Kidney epithelial cell (primary cell): Measurements from ENCODE around the gene HJURP. TPM values are rescaled to one million over a fixed set of nuclear protein-coding genes. Genes with fewer than 3 reads are reported as not detected.

Experiments used
- DNase-seq: peaks from one replicate; pipeline ENCODE4 v3.0.0-alpha.2; 2010; ENCODE audit warnings: low read depth
- H3K27me3 ChIP-seq: 2 replicates; pipeline ENCODE4 v1.6.0; 2011; ENCODE audit warnings: low read length; ENCODE audit not compliant: control insufficient read depth, insufficient read depth
- H3K36me3 ChIP-seq: 2 replicates; pipeline ENCODE4 v1.5.1; 2011; ENCODE audit warnings: low read length; ENCODE audit not compliant: control insufficient read depth, insufficient read depth
- H3K4me3 ChIP-seq: 2 replicates; pipeline ENCODE4 v1.5.1; 2011; ENCODE audit warnings: low read depth, mild to moderate bottlenecking, control low read depth, low read length
- CTCF ChIP-seq: IDR thresholded peaks from 2 replicates; pipeline ENCODE4 v1.5.1; 2011; ENCODE audit warnings: mild to moderate bottlenecking, moderate library complexity, low read length, control low read depth, inconsistent platforms; ENCODE audit not compliant: insufficient read depth, poor library complexity, severe bottlenecking
- total RNA-seq: library from RNA; depleted of rRNA; stranded (reverse); fragments of >200 nt; gene quantifications from 2 replicates; pipeline ENCODE4 v1.2.3, GENCODE V29; 2015

The HJURP gene
- total RNA-seq, 1 donor from 2014 or later, result 13.4 TPM

- no peak overlapping the region for H3K4me3 ChIP-seq
- no peak for TF ChIP-seq CTCF
- H3K36me3 ChIP-seq, result no peaks in the 10 kb centered on the region
- H3K27me3 ChIP-seq, result no peaks in the 10 kb centered on the region
- no peak for DNase-seq
Observed at GRCh38 chr2:233831011-233831721, 23.2 kb downstream of the HJURP start.

DNA sequence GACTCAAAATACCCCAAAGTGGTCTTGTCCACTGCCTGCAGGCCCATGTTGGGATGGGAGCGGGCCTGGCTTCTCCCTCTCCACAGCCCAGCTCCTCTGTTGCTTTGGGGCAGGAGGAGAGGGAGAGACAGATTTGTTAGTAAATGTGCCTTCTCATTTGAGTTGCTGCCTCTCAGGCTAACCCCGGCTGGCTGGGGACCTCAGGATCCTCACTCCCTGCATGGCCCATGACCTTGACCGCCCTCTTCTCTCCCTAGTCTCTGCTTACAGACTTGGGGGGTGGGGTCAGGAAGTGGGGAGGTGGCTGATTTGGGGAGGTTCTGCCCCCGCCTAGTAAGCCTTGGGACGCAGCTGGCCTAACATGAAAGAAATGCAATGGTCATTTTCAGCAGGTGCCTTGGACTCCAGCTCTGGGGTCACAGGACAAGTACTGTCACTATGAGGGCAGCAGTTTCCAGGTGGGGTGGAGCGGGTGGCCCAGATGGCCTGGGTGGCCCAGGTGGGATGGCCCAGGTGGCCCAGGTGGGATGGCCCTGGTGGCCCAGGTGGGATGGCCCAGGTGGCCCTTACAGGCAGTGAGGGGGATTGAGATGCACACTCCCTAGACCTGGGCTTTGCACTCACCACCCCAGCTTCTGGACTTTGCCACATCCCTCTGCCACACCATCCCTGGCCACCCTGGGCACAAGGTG lies 24.1 kb downstream of the HJURP start:
- no peak for DNase-seq
- no peak for TF ChIP-seq CTCF
- H3K4me3 ChIP-seq, result no peak overlapping the region
- no peaks in the 10 kb centered on the region for H3K27me3 ChIP-seq
- H3K36me3 ChIP-seq, result no peaks in the 10 kb centered on the region

DNA sequence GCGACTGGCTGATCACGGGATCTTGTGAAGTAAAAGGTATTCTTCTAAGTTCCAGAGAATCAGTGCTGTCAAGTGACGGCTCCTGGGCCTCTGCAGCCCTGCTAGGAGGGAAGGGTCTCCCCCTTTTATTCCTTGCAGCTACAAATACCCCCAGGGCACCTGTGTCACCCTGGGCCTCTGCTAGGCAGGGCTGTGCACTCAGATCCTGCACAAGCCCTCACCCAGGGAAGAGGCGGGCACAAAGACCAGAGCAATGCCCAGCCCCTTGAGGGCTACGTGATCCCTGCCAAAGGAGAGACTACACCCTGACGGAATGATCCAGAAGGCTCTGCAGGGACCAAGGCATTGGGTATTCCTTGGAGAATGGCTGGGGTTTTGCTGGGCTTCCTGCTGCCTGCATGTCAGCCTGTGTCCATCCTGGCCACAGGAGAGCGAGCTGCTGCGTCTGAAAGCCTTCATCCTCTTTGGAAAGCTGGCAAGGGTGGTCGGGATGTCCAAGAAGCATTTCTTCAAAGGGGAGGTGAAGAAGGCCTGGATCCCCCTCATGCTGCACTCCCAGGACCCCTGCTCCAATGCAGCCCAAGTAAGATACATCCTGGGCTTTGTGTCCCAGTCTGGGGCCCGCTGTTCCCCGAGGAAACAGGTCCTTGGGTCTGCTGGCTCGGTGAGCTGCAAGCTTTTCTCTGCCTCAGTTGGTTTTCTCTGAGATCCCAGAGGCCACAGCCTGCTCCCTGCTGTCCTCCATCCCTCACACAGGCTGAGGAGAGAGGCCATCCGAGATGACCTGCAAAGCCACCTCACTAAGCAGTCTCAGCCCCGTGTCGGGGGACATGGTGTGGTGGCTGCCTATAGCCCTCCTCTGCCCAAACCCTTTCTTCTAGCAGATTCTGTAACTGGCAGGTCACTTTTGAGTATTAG lies 24.9 kb downstream of the HJURP start:
- no peak for TF ChIP-seq CTCF
- no peak for DNase-seq
- no peak overlapping the region for H3K4me3 ChIP-seq
- H3K27me3 ChIP-seq, result no peaks in the 10 kb centered on the region
- no peaks in the 10 kb centered on the region for H3K36me3 ChIP-seq

DNA sequence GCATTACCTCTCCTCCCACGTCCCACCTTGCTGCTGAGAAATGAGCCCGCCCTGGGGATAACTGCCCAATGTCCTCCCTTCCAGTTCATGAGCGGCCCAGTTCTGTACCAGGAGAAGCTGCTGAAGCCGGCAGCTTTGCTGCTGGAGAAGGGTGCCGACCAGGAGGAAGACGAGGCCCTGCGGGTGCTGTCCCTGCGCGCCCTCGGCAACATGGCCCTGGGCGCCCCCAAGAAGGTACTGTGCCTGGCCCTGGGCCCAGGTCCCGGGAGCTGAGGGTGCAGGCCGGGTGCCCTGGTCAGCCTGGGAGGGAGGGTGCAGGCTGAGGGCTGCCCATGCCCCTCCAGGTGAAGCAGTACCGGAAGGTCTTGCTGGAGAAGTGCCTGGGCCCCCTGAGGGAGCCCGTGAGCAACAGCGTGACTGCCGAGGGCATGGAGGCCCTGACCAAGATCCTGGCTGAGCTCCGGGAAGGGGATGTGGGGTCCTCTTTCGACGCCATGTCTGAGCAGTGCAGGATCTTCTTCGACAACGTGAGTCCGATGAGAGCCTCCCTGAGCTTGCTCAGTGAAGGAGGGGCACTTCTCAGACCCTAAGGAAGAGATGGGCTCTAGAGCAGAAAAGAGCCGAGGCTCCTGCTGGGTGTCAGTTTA lies 25.7 kb downstream of the HJURP start:
- DNase-seq, result no peak
- H3K27me3 ChIP-seq, result no peaks in the 10 kb centered on the region
- no peak for TF ChIP-seq CTCF
- H3K4me3 ChIP-seq, result no peak overlapping the region
- no peaks in the 10 kb centered on the region for H3K36me3 ChIP-seq

DNA sequence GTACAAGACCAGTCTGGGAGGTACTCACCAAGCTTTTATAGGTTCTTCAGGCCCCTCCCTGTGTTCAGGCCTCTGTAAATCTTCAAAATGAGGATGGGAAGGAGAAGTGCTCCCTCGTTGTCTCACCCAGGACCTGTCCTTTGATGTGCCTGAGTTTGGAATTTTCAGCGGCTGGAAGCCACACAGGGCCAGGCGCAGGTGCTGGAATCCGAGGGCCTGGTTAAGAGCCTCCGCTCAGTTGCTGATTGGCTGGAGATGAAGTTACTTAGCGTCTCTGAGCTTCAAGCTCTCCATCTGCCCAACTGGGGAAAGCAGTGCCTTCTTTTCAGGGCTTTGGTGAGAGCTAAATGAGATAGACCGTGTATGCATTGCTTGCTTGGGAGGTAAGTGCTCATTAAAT lies 30.0 kb downstream of the HJURP start:
- Histone ChIP-seq H3K27me3 (no peaks in the 10 kb centered on the region), H3K4me3 (no peak overlapping the region), H3K36me3 (no peaks in the 10 kb centered on the region)
- no peak for TF ChIP-seq CTCF
- DNase-seq, result no peak
